ENCODE data around the gene DGAT2. TPM values are rescaled to one million over a fixed set of nuclear protein-coding genes. Genes with fewer than 3 reads are reported as not detected.

DGAT2 gene
- total RNA-seq, 1 experiment from 2014 or later = 6.5 TPM

DNA sequence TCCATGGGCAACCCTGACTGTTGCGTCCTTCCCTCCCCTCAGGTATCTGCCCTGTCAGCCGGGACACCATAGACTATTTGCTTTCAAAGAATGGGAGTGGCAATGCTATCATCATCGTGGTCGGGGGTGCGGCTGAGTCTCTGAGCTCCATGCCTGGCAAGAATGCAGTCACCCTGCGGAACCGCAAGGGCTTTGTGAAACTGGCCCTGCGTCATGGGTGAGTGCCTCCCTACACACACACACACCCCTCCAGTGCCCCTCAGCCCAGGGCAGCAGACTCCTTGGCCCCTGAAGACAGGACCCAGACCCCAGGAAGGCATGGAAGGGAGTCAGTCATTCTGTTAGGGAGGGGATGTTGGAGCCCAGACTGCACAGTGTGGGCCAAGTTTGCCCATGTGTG, 28.5 kb downstream of the DGAT2 start:
- Histone ChIP-seq H3K36me3 (ENCODE audit: low read depth) (no peaks in the 10 kb centered on the region), H3K79me2 (ENCODE audit: low read depth) (no peaks in the 10 kb centered on the region), H3K4me2 (no peak overlapping the region), H3K9me3 (ENCODE audit: insufficient read depth, low read depth) (no peaks in the 10 kb centered on the region), H2AFZ (no peak overlapping the region), H3K27ac (no peak overlapping the region), H3K9me2 (ENCODE audit: insufficient read depth) (no peaks in the 10 kb centered on the region), H3K4me3 (no peak overlapping the region), H3F3A (ENCODE audit: insufficient read depth, low read depth) (no peaks in the 10 kb centered on the region; the same call in 1 of the 2 replicates), H4K20me1 (ENCODE audit: insufficient read depth) (no peaks in the 10 kb centered on the region), H3K27me3 (ENCODE audit: insufficient read depth, low read depth) (no peaks in the 10 kb centered on the region), H3K4me1 (replicated peaks; ENCODE audit: insufficient read depth) (peaks cover 32% of the 10 kb centered on the region)
- DNase-seq = peak in 1 of 2 experiments; percentile 72
- TF ChIP-seq, protein P1, sequence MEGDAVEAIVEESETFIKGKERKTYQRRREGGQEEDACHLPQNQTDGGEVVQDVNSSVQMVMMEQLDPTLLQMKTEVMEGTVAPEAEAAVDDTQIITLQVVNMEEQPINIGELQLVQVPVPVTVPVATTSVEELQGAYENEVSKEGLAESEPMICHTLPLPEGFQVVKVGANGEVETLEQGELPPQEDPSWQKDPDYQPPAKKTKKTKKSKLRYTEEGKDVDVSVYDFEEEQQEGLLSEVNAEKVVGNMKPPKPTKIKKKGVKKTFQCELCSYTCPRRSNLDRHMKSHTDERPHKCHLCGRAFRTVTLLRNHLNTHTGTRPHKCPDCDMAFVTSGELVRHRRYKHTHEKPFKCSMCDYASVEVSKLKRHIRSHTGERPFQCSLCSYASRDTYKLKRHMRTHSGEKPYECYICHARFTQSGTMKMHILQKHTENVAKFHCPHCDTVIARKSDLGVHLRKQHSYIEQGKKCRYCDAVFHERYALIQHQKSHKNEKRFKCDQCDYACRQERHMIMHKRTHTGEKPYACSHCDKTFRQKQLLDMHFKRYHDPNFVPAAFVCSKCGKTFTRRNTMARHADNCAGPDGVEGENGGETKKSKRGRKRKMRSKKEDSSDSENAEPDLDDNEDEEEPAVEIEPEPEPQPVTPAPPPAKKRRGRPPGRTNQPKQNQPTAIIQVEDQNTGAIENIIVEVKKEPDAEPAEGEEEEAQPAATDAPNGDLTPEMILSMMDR (conservative IDR thresholded peaks at IDR 0.05) = no peak
- no peak for TF ChIP-seq EZH2 (IDR thresholded peaks at IDR 0.05; ENCODE audit: low read depth)
- no TSS peak for BruUV-seq (replicated peaks)
- ChIA-PET POLR2A (ENCODE audit: unreplicated experiment) (interaction anchor here (0.7 kb wide), 2 partner anchors 62 to 396 kb away, joined by 5 to 10 read pairs; no protein-coding TSS in a partner anchor), CTCF (interaction anchor here (0.8 kb wide), 1 partner anchor 355 kb away, joined by 3 read pairs; no protein-coding TSS in a partner anchor)
- intact Hi-C loops (cut with micrococcal nuclease; ENCODE audit: unreplicated experiment) = no loop called here

DNA sequence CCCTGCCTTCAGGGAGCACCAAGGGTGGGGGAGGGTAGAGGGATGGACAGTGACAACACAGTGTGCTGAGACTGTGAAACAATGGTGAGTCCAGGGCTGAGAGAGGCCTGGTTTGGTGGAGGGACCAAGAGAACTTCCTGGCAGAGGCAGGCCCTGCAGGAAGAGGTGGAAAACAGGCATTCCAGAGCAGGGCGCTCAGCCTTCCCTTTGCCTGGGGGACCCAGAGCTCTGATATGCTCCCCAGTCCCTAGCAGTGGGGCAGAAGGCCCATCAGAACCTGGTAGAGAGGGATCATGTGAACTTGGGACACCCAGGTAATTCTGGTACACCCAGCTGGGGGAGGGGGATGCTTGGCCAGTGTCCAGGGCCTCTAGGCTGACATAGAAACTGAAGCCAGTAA, 29.2 kb downstream of the DGAT2 start:
- peak in 1 of 2 experiments; percentile 43 for DNase-seq
- no peak overlapping the region for H2AFZ ChIP-seq
- intact Hi-C loops (cut with micrococcal nuclease; ENCODE audit: unreplicated experiment) = no loop called here
- H3K79me2 ChIP-seq (ENCODE audit: low read depth) = no peaks in the 10 kb centered on the region
- no TSS peak for BruUV-seq (replicated peaks)
- no peaks in the 10 kb centered on the region for H3K27me3 ChIP-seq (ENCODE audit: insufficient read depth, low read depth)
- H3K4me2 ChIP-seq = no peak overlapping the region
- H3K4me1 ChIP-seq (replicated peaks; ENCODE audit: insufficient read depth) = peaks cover 29% of the 10 kb centered on the region
- H3K9me3 ChIP-seq (ENCODE audit: insufficient read depth, low read depth) = no peaks in the 10 kb centered on the region
- TF ChIP-seq EZH2 (IDR thresholded peaks at IDR 0.05; ENCODE audit: low read depth) = no peak
- TF ChIP-seq, protein P1 (conservative IDR thresholded peaks at IDR 0.05) = no peak
- no peaks in the 10 kb centered on the region; the same call in 1 of the 2 replicates for H3F3A ChIP-seq (ENCODE audit: insufficient read depth, low read depth)
- CTCF ChIA-PET = no interaction called here
- no peaks in the 10 kb centered on the region for H3K36me3 ChIP-seq (ENCODE audit: low read depth)
- H4K20me1 ChIP-seq (ENCODE audit: insufficient read depth) = no peaks in the 10 kb centered on the region
- H3K27ac ChIP-seq = no peak overlapping the region; the same call in 1 of the 2 replicates
- no peak overlapping the region for H3K4me3 ChIP-seq
- no peaks in the 10 kb centered on the region for H3K9me2 ChIP-seq (ENCODE audit: insufficient read depth)
- POLR2A ChIA-PET (ENCODE audit: unreplicated experiment) = no interaction called here

DNA sequence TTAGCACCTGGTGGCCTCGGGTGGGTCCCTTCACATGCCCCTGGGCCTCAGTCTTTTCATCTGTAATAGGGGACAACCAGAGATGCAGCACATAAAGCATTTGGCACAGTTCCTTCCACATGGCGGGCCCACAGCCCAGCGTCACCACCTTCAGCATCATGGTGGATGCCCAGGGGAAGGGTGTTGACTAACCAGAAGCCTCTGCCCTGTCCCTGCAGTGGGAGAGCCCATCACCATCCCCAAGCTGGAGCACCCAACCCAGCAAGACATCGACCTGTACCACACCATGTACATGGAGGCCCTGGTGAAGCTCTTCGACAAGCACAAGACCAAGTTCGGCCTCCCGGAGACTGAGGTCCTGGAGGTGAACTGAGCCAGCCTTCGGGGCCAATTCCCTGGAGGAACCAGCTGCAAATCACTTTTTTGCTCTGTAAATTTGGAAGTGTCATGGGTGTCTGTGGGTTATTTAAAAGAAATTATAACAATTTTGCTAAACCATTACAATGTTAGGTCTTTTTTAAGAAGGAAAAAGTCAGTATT, 31.6 kb downstream of the DGAT2 start:
- intact Hi-C loops (cut with micrococcal nuclease; ENCODE audit: unreplicated experiment) = loop anchor here (5.0 kb wide), 4 partner anchors 78 to 413 kb away; no protein-coding TSS in a partner anchor
- Histone ChIP-seq H2AFZ (no peak overlapping the region), H3K4me3 (no peak overlapping the region), H3K9me2 (ENCODE audit: insufficient read depth) (no peaks in the 10 kb centered on the region), H3K4me1 (replicated peaks; ENCODE audit: insufficient read depth) (peaks cover 25% of the 10 kb centered on the region), H3K4me2 (no peak overlapping the region), H3K27ac (no peak overlapping the region), H3K79me2 (ENCODE audit: low read depth) (no peaks in the 10 kb centered on the region), H3K27me3 (ENCODE audit: insufficient read depth, low read depth) (no peaks in the 10 kb centered on the region), H3F3A (ENCODE audit: insufficient read depth, low read depth) (no peaks in the 10 kb centered on the region; the same call in 1 of the 2 replicates), H3K36me3 (ENCODE audit: low read depth) (no peaks in the 10 kb centered on the region), H3K9me3 (ENCODE audit: insufficient read depth, low read depth) (no peaks in the 10 kb centered on the region), H4K20me1 (ENCODE audit: insufficient read depth) (no peaks in the 10 kb centered on the region)
- ChIA-PET CTCF (no interaction called here), POLR2A (ENCODE audit: unreplicated experiment) (no interaction called here)
- no TSS peak for BruUV-seq (replicated peaks)
- no peak for DNase-seq
- TF ChIP-seq, protein P1 (conservative IDR thresholded peaks at IDR 0.05) = no peak
- no peak for TF ChIP-seq EZH2 (IDR thresholded peaks at IDR 0.05; ENCODE audit: low read depth)
